ENCODE data around the gene HNF4A. TPM values are rescaled to one million over a fixed set of nuclear protein-coding genes. Genes with fewer than 3 reads are reported as not detected.

Gene HNF4A
- total and polyA plus RNA-seq, 2 of the 13 experiments (the other 11 are each of a cell fraction or from before 2014, with no cell fraction given): 80.9 to 169 TPM

DNA sequence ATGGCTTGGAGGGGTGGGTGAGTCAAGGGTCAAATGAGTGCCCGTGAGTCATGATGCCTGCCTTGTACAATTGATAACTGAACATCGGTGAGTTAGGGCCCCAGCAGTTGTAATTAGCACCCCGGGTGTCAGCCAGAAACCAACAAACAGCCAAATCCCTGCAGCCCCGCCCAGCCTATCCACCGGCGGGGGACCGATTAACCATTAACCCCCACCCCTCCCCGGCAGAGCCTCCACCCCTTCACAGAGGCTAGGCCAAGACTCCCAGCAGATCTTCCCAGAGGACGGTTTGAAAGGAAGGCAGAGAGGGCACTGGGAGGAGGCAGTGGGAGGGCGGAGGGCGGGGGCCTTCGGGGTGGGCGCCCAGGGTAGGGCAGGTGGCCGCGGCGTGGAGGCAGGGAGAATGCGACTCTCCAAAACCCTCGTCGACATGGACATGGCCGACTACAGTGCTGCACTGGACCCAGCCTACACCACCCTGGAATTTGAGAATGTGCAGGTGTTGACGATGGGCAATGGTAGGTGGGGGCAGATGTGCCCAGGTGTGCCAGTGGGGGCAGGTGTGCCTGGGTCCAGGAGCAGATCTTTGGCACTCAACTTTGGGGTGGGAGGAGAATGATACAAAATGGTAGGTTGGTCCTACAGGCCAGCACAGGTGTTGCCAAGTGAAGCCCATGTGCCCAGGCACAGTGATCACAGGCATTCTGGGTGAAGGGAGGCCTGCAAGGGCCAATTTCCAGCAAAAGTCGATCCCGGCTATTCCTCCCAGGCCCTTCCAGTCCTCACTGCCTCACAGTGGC lies 45.7 kb downstream of the HNF4A start (continued):
- no peak for TF ChIP-seq ZNF326 (CRISPR knock-in tag; IDR thresholded peaks at IDR 0.05; ENCODE audit: borderline replicate concordance)
- no peak for TF ChIP-seq HMG20A (CRISPR knock-in tag; IDR thresholded peaks at IDR 0.05; ENCODE audit: borderline replicate concordance)
- TF ChIP-seq, protein P1, sequence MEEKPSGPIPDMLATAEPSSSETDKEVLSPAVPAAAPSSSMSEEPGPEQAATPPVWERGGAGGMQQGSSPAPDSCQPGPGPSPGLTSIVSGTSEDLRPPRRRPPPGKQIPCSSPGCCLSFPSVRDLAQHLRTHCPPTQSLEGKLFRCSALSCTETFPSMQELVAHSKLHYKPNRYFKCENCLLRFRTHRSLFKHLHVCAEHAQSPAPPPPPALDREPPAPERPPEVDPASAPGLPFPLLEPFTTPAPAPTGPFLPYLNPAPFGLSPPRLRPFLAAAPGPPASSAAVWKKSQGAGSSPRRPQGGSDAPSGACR (CRISPR knock-in tag; IDR thresholded peaks at IDR 0.05): 0 out of 2 replicates have a peak, but pooled peaks have one; percentile 3
- TF ChIP-seq, protein P2, sequence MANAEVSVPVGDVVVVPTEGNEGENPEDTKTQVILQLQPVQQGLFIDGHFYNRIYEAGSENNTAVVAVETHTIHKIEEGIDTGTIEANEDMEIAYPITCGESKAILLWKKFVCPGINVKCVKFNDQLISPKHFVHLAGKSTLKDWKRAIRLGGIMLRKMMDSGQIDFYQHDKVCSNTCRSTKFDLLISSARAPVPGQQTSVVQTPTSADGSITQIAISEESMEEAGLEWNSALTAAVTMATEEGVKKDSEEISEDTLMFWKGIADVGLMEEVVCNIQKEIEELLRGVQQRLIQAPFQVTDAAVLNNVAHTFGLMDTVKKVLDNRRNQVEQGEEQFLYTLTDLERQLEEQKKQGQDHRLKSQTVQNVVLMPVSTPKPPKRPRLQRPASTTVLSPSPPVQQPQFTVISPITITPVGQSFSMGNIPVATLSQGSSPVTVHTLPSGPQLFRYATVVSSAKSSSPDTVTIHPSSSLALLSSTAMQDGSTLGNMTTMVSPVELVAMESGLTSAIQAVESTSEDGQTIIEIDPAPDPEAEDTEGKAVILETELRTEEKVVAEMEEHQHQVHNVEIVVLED (CRISPR knock-in tag; IDR thresholded peaks at IDR 0.05; ENCODE audit: borderline replicate concordance): no peak; the same call in 1 of the 2 replicates
- no peak for TF ChIP-seq TOPORS (CRISPR knock-in tag; IDR thresholded peaks at IDR 0.05)
- TF ChIP-seq ZNF337 (CRISPR knock-in tag; IDR thresholded peaks at IDR 0.05; ENCODE audit: borderline replicate concordance, low read depth): peak; percentile 86; the same call in 1 of the 2 replicates
- peak; percentile 73; the same call in 1 of the 2 replicates for TF ChIP-seq PHF21A (CRISPR knock-in tag; IDR thresholded peaks at IDR 0.05)
- TF ChIP-seq ZNF34 (CRISPR knock-in tag; IDR thresholded peaks at IDR 0.05; ENCODE audit: borderline replicate concordance): 0 out of 2 replicates have a peak, but pooled peaks have one; percentile 31
- peak; percentile 75 for TF ChIP-seq ZNF292 (CRISPR knock-in tag; IDR thresholded peaks at IDR 0.05; ENCODE audit: borderline replicate concordance, low read depth)
- no peak for TF ChIP-seq AKAP8 (CRISPR knock-in tag; IDR thresholded peaks at IDR 0.05)
- TF ChIP-seq, protein P3, sequence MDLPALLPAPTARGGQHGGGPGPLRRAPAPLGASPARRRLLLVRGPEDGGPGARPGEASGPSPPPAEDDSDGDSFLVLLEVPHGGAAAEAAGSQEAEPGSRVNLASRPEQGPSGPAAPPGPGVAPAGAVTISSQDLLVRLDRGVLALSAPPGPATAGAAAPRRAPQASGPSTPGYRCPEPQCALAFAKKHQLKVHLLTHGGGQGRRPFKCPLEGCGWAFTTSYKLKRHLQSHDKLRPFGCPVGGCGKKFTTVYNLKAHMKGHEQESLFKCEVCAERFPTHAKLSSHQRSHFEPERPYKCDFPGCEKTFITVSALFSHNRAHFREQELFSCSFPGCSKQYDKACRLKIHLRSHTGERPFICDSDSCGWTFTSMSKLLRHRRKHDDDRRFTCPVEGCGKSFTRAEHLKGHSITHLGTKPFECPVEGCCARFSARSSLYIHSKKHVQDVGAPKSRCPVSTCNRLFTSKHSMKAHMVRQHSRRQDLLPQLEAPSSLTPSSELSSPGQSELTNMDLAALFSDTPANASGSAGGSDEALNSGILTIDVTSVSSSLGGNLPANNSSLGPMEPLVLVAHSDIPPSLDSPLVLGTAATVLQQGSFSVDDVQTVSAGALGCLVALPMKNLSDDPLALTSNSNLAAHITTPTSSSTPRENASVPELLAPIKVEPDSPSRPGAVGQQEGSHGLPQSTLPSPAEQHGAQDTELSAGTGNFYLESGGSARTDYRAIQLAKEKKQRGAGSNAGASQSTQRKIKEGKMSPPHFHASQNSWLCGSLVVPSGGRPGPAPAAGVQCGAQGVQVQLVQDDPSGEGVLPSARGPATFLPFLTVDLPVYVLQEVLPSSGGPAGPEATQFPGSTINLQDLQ (CRISPR knock-in tag; IDR thresholded peaks at IDR 0.05): peak; percentile 8; the same call in 1 of the 2 replicates
- peak; percentile 92 for TF ChIP-seq AGO2 (optimal IDR thresholded peaks at IDR 0.05; ENCODE audit: low read depth, low read length)
- TF ChIP-seq, protein P4, sequence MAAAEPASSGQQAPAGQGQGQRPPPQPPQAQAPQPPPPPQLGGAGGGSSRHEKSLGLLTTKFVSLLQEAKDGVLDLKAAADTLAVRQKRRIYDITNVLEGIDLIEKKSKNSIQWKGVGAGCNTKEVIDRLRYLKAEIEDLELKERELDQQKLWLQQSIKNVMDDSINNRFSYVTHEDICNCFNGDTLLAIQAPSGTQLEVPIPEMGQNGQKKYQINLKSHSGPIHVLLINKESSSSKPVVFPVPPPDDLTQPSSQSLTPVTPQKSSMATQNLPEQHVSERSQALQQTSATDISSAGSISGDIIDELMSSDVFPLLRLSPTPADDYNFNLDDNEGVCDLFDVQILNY (CRISPR knock-in tag; conservative IDR thresholded peaks at IDR 0.05): no peak; the same call in 1 of the 2 replicates
- TF ChIP-seq SMAD3 (CRISPR knock-in tag; IDR thresholded peaks at IDR 0.05): no peak; the same call in 1 of the 2 replicates
- TF ChIP-seq ZNF563 (CRISPR knock-in tag; IDR thresholded peaks at IDR 0.05): peak; percentile 47; the same call in 1 of the 2 replicates
- no peak for TF ChIP-seq ZFP36 (IDR thresholded peaks at IDR 0.05; ENCODE audit: borderline replicate concordance, low read depth, low read length, partially characterized antibody)
- TF ChIP-seq PHF5A (CRISPR knock-in tag; IDR thresholded peaks at IDR 0.05; ENCODE audit: low read depth, unreplicated experiment): no peak
- TF ChIP-seq, protein P5, sequence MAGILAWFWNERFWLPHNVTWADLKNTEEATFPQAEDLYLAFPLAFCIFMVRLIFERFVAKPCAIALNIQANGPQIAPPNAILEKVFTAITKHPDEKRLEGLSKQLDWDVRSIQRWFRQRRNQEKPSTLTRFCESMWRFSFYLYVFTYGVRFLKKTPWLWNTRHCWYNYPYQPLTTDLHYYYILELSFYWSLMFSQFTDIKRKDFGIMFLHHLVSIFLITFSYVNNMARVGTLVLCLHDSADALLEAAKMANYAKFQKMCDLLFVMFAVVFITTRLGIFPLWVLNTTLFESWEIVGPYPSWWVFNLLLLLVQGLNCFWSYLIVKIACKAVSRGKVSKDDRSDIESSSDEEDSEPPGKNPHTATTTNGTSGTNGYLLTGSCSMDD (CRISPR knock-in tag; IDR thresholded peaks at IDR 0.05): no peak
- TF ChIP-seq, protein P6, sequence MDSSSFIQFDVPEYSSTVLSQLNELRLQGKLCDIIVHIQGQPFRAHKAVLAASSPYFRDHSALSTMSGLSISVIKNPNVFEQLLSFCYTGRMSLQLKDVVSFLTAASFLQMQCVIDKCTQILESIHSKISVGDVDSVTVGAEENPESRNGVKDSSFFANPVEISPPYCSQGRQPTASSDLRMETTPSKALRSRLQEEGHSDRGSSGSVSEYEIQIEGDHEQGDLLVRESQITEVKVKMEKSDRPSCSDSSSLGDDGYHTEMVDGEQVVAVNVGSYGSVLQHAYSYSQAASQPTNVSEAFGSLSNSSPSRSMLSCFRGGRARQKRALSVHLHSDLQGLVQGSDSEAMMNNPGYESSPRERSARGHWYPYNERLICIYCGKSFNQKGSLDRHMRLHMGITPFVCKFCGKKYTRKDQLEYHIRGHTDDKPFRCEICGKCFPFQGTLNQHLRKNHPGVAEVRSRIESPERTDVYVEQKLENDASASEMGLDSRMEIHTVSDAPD (CRISPR knock-in tag; IDR thresholded peaks at IDR 0.05): peak; percentile 91
- TF ChIP-seq POLR2AphosphoS2 (IDR thresholded peaks at IDR 0.05; ENCODE audit: low read depth, low read length): no peak
